HepG2 (cell line): Measurements from ENCODE around the gene KLF13. TPM values are rescaled to one million over a fixed set of nuclear protein-coding genes. Genes with fewer than 3 reads are reported as not detected.

Experiments used
- ATAC-seq: fragments of 200-7000 bp; cut with Tn5 transposase; 3 replicates; pipeline ENCODE4 v1.9.1; 2020; ENCODE audit warnings: mild to moderate bottlenecking, moderate library complexity
- BruUV-seq: library from RNA; stranded (reverse); fragments of 400-500 nt; replicated peaks from 2 replicates; lab custom pipeline; 2021; lab: Mats Ljungman, UMichigan
- CTCF ChIA-PET: fragments of 300-600 bp; formaldehyde crosslinking; extraction: SDS; loops from one replicate; lab custom pipeline; 2021; ENCODE audit warnings: low total read pairs, inconsistent platforms, low intra/inter-chr PET ratio; lab: Yijun Ruan, JAX
- POLR2A ChIA-PET: fragments of 350-600 bp; sonication (Branson Sonifier 250); formaldehyde crosslinking; loops from one replicate; lab custom pipeline; 2020; ENCODE audit warnings: antibody characterized with exemption, inconsistent platforms; lab: Yijun Ruan, JAX
- DNase-seq: peaks from one replicate; pipeline ENCODE4 v3.0.0-alpha.2; 2015; ENCODE audit warnings: low spot score
- FAIRE-seq: peaks from 3 replicates; lab custom pipeline; 2011; peaks lifted over from hg19 to GRCh38; lab: Jason Lieb, UNC
- H2AFZ ChIP-seq: one replicate; pipeline ENCODE4 v1.6.1; 2011; ENCODE audit warnings: low read length, inconsistent platforms
- H3K27ac ChIP-seq: fragments of 300-600 bp; 3 replicates; pipeline ENCODE4 v1.8.0; 2011; ENCODE audit warnings: mixed run types, mild to moderate bottlenecking, mixed read lengths, low read length, inconsistent platforms; ENCODE audit not compliant: insufficient read depth; ENCODE audit errors: extremely low read length
- H3K27me3 ChIP-seq, 2 experiments: fragments of 200-600 bp in 1 of 2; 2 replicates in 1 of 2; 3 replicates in 1 of 2; pipeline versions ENCODE4 v1.6.0 to v1.8.0; 2011; ENCODE audit warnings: low read length in 2 of 2, mild to moderate bottlenecking in 2 of 2, moderate library complexity in 2 of 2, inconsistent platforms in 1 of 2; ENCODE audit not compliant: insufficient read depth in 2 of 2, control insufficient read depth in 1 of 2
- H3K36me3 ChIP-seq, 2 experiments: fragments of 200-600 bp in 1 of 2; replicated peaks in 1 of 2; 2 replicates in 1 of 2; 3 replicates in 1 of 2; pipeline versions ENCODE4 v1.5.1 to v1.8.0; 2011; ENCODE audit warnings: low read length in 2 of 2, inconsistent platforms in 1 of 2; ENCODE audit not compliant: insufficient read depth in 2 of 2, control insufficient read depth in 1 of 2
- H3K4me1 ChIP-seq: 2 replicates; pipeline ENCODE4 v1.5.1; 2012; ENCODE audit warnings: low read length, inconsistent platforms; ENCODE audit not compliant: insufficient read depth
- H3K4me2 ChIP-seq: 2 replicates; pipeline ENCODE4 v1.6.0; 2011; ENCODE audit warnings: low read depth, low read length, inconsistent platforms
- H3K4me3 ChIP-seq, 3 experiments: fragments of 200-600 bp in 1 of 3; sonication (generic), shearing (Covaris generic) in 1 of 3; replicated peaks in 1 of 3; 2 replicates each; pipeline ENCODE4 v1.5.1; 2011 to 2016; ENCODE audit warnings: low read length in 3 of 3, inconsistent platforms in 2 of 3, low read depth in 2 of 3, mild to moderate bottlenecking in 2 of 3, control low read depth in 1 of 3, mixed read lengths in 1 of 3; ENCODE audit not compliant: insufficient read depth in 1 of 3
- H3K79me2 ChIP-seq: one replicate; pipeline ENCODE4 v1.6.1; 2011; ENCODE audit warnings: low read length, inconsistent platforms; ENCODE audit not compliant: insufficient read depth
- H3K9ac ChIP-seq: 2 replicates; pipeline ENCODE4 v1.6.0; 2011; ENCODE audit warnings: mild to moderate bottlenecking, low read depth, low read length, inconsistent platforms; ENCODE audit not compliant: insufficient read depth
- H3K9me3 ChIP-seq: 2 replicates; pipeline ENCODE4 v1.5.1; 2012; ENCODE audit warnings: mild to moderate bottlenecking, low read length
- H4K20me1 ChIP-seq: 2 replicates; pipeline ENCODE4 v1.6.0; 2011; ENCODE audit warnings: inconsistent platforms, mild to moderate bottlenecking, low read length, moderate library complexity; ENCODE audit not compliant: insufficient read depth
- GTF3A ChIP-seq: sonication (generic); formaldehyde crosslinking; conservative IDR thresholded peaks from 2 replicates; pipeline ENCODE4 v1.4.0; 2020; ENCODE audit warnings: mild to moderate bottlenecking, missing genetic modification reagents
- HMG20B ChIP-seq: conservative IDR thresholded peaks from 2 replicates; pipeline ENCODE4 v1.6.1; 2016; ENCODE audit warnings: missing genetic modification reagents, missing compliant biosample characterization
- HNRNPK ChIP-seq: fragments of 200-400 bp; formaldehyde crosslinking; IDR thresholded peaks from 2 replicates; pipeline ENCODE4 v1.6.1; 2018; ENCODE audit warnings: low read length, low read depth, moderate library complexity, mild to moderate bottlenecking; ENCODE audit not compliant: poor library complexity, severe bottlenecking
- PAXIP1 ChIP-seq: sonication (generic); formaldehyde crosslinking; conservative IDR thresholded peaks from 2 replicates; pipeline ENCODE4 v1.4.0; 2020; ENCODE audit warnings: mild to moderate bottlenecking, missing genetic modification reagents, moderate library complexity
- PTBP1 ChIP-seq: fragments of 200-400 bp; formaldehyde crosslinking; IDR thresholded peaks from 2 replicates; pipeline ENCODE4 v1.6.1; 2018; ENCODE audit warnings: low read length, low read depth; ENCODE audit not compliant: poor library complexity, severe bottlenecking
- ZNF75D ChIP-seq: sonication (generic); formaldehyde crosslinking; IDR thresholded peaks from 2 replicates; pipeline ENCODE4 v1.8.1; 2023; ENCODE audit warnings: missing genetic modification reagents, mild to moderate bottlenecking, borderline replicate concordance
- WGBS: methylation state at CpG from one replicate; pipeline ENCODE4 v1.1.6; 2017; ENCODE audit warnings: low lambda C conversion rate; 5-methylcytosine and 5-hydroxymethylcytosine counted together
- in situ Hi-C: cut with HindIII; loops from 2 replicates; pipeline ENCODE4 v1.10.0; 2017; ENCODE audit warnings: low pct_unique_long_range_greater_than_20kb; ENCODE audit not compliant: extremely low pct_ligation_motif_present
- intact Hi-C: fragments of 100-400 bp; cut with micrococcal nuclease; formaldehyde crosslinking; loops from one replicate; pipeline ENCODE4 v1.10.0; 2022; ENCODE audit not compliant: unreplicated experiment
- polyA plus RNA-seq, 8 experiments: library from polyadenylated mRNA; depleted of rRNA in 3 of 8; stranded (reverse) in 7 of 8; unstranded in 1 of 8; fragments of >200 nt; fragmentation: Illumina TruSeq in 4 of 8; extraction: Trizol in 4 of 8; gene quantifications; 2 replicates each; pipeline versions ENCODE4 v1.2.1 to v1.2.3, GENCODE V29; 2011 to 2016; ENCODE audit warnings: low read depth in 4 of 8, missing spikeins in 1 of 8, mixed read lengths in 1 of 8; ENCODE audit not compliant: insufficient read depth in 1 of 8
- total RNA-seq, 5 experiments: library from RNA; depleted of rRNA; stranded (reverse); fragments of >200 nt; fragmentation: Illumina TruSeq; extraction: Trizol; gene quantifications; 2 replicates each; pipeline ENCODE4 v1.2.3, GENCODE V29; 2016; ENCODE audit warnings: low read depth in 1 of 5
- TF ChIP-seq, protein P1 (sequence below): sonication (generic); formaldehyde crosslinking; IDR thresholded peaks from 2 replicates; pipeline ENCODE4 v1.8.1; 2023; ENCODE audit warnings: missing genetic modification reagents, mild to moderate bottlenecking, borderline replicate concordance
- TF ChIP-seq, protein P2 (sequence below): sonication (generic); formaldehyde crosslinking; conservative IDR thresholded peaks from 2 replicates; pipeline ENCODE4 v1.8.1; 2023; ENCODE audit warnings: missing genetic modification reagents

KLF13 gene
- total and polyA plus RNA-seq, 2 of the 13 experiments (the other 11 are each of a cell fraction or from before 2014, with no cell fraction given), result 16.8 to 25.1 TPM

- Histone ChIP-seq H3K4me2 (no peak overlapping the region), H3K27ac (no peak overlapping the region), H3K79me2 (peaks cover 93% of the 10 kb centered on the region), H2AFZ (no peak overlapping the region), H3K4me3 (no peak overlapping the region), H3K9me3 (no peaks in the 10 kb centered on the region), H3K27me3 (no peaks in the 10 kb centered on the region), H3K9ac (no peak overlapping the region), H3K36me3 (0 out of 5 replicates have a peak, but pooled peaks cover 0 to 6% of the 10 kb centered on the region in 2 experiments), H3K4me1 (peaks cover 70% of the 10 kb centered on the region), H4K20me1 (peaks cover 51% of the 10 kb centered on the region)
- in situ Hi-C loops (no loop called here), intact Hi-C loops (no loop called here)
- ATAC-seq, result no peak
- BruUV-seq, result no TSS peak
- ChIA-PET POLR2A (no interaction called here), CTCF (no interaction called here)
- no peak for DNase-seq
- TF ChIP-seq PTBP1 (no peak), PAXIP1 (CRISPR knock-in tag) (no peak), ZNF75D (CRISPR knock-in tag) (no peak), HNRNPK (no peak), GTF3A (no peak), HMG20B (CRISPR knock-in tag) (no peak)
- TF ChIP-seq, protein P1, sequence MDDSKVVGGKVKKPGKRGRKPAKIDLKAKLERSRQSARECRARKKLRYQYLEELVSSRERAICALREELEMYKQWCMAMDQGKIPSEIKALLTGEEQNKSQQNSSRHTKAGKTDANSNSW (CRISPR knock-in tag), result no peak
- TF ChIP-seq, protein P2, sequence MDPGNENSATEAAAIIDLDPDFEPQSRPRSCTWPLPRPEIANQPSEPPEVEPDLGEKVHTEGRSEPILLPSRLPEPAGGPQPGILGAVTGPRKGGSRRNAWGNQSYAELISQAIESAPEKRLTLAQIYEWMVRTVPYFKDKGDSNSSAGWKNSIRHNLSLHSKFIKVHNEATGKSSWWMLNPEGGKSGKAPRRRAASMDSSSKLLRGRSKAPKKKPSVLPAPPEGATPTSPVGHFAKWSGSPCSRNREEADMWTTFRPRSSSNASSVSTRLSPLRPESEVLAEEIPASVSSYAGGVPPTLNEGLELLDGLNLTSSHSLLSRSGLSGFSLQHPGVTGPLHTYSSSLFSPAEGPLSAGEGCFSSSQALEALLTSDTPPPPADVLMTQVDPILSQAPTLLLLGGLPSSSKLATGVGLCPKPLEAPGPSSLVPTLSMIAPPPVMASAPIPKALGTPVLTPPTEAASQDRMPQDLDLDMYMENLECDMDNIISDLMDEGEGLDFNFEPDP (CRISPR knock-in tag), result no peak
- 96% methylated on average over 3 of the region's 3 CpGs for WGBS
- no peak for FAIRE-seq
Measured at GRCh38 chr15:31333820-31334219, 7.2 kb downstream of the KLF13 start.
